Measurements from ENCODE around the gene PIGU.

Gene PIGU

DNA sequence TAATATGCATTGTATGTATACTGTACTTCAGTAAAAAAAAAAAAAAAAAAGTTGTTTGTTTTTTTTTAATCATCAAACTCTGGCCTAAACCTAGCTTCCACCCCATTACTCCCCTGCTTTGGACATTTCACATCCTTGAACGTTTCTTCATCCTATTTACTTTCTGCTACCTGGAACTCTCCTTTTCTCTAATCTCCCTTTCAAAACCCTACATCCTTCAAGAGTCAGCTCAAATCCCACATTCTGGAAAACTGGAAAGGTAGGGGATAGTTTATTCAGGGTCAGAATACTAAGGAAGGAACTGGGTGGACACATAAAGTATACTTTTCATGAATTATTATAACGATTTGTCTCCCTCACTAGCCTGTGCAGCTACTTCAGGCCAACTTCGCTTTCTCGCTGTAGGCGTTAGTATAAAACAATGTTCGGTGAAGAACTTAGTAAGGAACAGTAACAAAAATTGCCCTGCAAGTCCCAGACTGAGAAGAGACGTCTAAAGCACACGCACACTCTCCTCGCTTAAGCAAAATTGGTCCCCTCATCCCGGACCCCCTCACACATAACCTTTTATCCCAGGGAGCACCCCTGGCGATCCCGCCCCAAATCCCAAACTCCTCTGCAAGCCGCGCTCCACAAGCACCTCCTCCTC is 775 bp downstream of the PIGU start:
- H3K36me3 ChIP-seq (ENCODE audit: low read length): no peaks in the 10 kb centered on the region
- peak overlapping the region; percentile 31 for H2AFZ ChIP-seq (ENCODE audit: low read depth, low read length, severe bottlenecking)
- H3K4me2 ChIP-seq (ENCODE audit: low read depth, low read length, poor library complexity, severe bottlenecking): peak overlapping the region; percentile 96
- H3F3A ChIP-seq (ENCODE audit: insufficient read depth): peaks cover 14% of the 10 kb centered on the region; the same call in 1 of the 2 replicates
- no peaks in the 10 kb centered on the region for H3K27me3 ChIP-seq (ENCODE audit: low read length)
- no peaks in the 10 kb centered on the region for H4K20me1 ChIP-seq (ENCODE audit: low read depth, low read length)
- H3K79me2 ChIP-seq (ENCODE audit: insufficient read depth, low read length): peaks cover 25% of the 10 kb centered on the region; the same call in 1 of the 2 replicates
- peak overlapping the region; percentile 68 for H3K9ac ChIP-seq (ENCODE audit: low read length)
- no peaks in the 10 kb centered on the region for H3K9me2 ChIP-seq (replicated peaks; ENCODE audit: insufficient read depth, low read length)
- H3K27ac ChIP-seq (ENCODE audit: low read depth, low read length): peak overlapping the region; percentile 28
- no peak for TF ChIP-seq EZH2phosphoT487 (conservative IDR thresholded peaks at IDR 0.05; ENCODE audit: low read length)
- TF ChIP-seq, protein P1, sequence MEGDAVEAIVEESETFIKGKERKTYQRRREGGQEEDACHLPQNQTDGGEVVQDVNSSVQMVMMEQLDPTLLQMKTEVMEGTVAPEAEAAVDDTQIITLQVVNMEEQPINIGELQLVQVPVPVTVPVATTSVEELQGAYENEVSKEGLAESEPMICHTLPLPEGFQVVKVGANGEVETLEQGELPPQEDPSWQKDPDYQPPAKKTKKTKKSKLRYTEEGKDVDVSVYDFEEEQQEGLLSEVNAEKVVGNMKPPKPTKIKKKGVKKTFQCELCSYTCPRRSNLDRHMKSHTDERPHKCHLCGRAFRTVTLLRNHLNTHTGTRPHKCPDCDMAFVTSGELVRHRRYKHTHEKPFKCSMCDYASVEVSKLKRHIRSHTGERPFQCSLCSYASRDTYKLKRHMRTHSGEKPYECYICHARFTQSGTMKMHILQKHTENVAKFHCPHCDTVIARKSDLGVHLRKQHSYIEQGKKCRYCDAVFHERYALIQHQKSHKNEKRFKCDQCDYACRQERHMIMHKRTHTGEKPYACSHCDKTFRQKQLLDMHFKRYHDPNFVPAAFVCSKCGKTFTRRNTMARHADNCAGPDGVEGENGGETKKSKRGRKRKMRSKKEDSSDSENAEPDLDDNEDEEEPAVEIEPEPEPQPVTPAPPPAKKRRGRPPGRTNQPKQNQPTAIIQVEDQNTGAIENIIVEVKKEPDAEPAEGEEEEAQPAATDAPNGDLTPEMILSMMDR (IDR thresholded peaks at IDR 0.05; ENCODE audit: insufficient read depth, low read length, poor library complexity, severe bottlenecking): no peak
- H3K9me3 ChIP-seq (ENCODE audit: insufficient read depth, low read length): no peaks in the 10 kb centered on the region
- H3K4me3 ChIP-seq (ENCODE audit: insufficient read depth, low read length, poor library complexity, severe bottlenecking): peak overlapping the region; percentile 73

DNA sequence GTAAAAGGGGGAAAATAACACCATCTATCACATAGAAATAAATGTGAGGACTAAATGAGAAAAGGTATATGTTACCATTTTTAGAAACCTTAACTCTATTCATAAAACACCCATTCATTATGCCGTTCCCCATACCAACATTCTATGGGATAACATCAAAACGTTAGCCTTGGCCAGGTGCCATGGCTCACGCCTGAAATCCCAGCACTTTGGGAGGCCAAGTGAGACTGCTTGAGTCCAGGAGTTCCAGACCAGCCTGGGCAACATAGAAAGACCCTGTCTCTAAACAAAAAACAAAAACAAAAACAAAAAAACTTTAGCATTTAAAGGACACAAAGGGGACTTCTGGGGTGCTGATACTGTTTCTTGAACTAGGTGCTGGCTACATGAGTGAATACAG is 1.3 kb downstream of the PIGU start:
- no peaks in the 10 kb centered on the region for H3K9me2 ChIP-seq (replicated peaks; ENCODE audit: insufficient read depth, low read length)
- peaks cover 25% of the 10 kb centered on the region; the same call in 1 of the 2 replicates for H3K79me2 ChIP-seq (ENCODE audit: insufficient read depth, low read length)
- H3K27ac ChIP-seq (ENCODE audit: low read depth, low read length): no peak overlapping the region
- H3F3A ChIP-seq (ENCODE audit: insufficient read depth): peaks cover 14% of the 10 kb centered on the region; the same call in 1 of the 2 replicates
- H4K20me1 ChIP-seq (ENCODE audit: low read depth, low read length): no peaks in the 10 kb centered on the region
- H3K36me3 ChIP-seq (ENCODE audit: low read length): no peaks in the 10 kb centered on the region
- H3K27me3 ChIP-seq (ENCODE audit: low read length): no peaks in the 10 kb centered on the region
- H3K4me3 ChIP-seq (ENCODE audit: insufficient read depth, low read length, poor library complexity, severe bottlenecking): peak overlapping the region; percentile 73
- no peak overlapping the region for H2AFZ ChIP-seq (ENCODE audit: low read depth, low read length, severe bottlenecking)
- peak overlapping the region; percentile 96 for H3K4me2 ChIP-seq (ENCODE audit: low read depth, low read length, poor library complexity, severe bottlenecking)
- TF ChIP-seq, protein P1 (IDR thresholded peaks at IDR 0.05; ENCODE audit: insufficient read depth, low read length, poor library complexity, severe bottlenecking): no peak
- no peak for TF ChIP-seq EZH2phosphoT487 (conservative IDR thresholded peaks at IDR 0.05; ENCODE audit: low read length)
- peak overlapping the region; percentile 68 for H3K9ac ChIP-seq (ENCODE audit: low read length)
- H3K9me3 ChIP-seq (ENCODE audit: insufficient read depth, low read length): no peaks in the 10 kb centered on the region

DNA sequence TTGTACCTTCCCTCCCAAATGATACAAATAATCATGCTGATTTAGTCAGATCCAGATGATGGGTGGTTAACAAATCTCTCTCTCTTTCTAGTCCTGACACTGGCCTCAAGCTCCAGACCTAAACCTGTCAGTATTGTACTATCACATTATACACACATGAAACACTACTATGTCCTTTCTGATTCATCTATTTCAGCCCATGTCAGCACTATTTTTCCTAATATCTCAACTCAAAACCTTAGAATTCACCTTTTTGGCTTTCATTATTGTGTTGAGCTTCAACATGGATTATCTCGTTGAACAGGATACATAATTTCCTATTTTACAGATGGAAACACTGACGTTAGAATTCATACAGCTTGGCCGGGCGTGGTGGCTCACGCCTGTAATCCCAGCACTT is 3.5 kb downstream of the PIGU start:
- H3K4me2 ChIP-seq (ENCODE audit: low read depth, low read length, poor library complexity, severe bottlenecking): no peak overlapping the region
- H3K79me2 ChIP-seq (ENCODE audit: insufficient read depth, low read length): peaks cover 25% of the 10 kb centered on the region; the same call in 1 of the 2 replicates
- H3K4me3 ChIP-seq (ENCODE audit: insufficient read depth, low read length, poor library complexity, severe bottlenecking): no peak overlapping the region
- H3K36me3 ChIP-seq (ENCODE audit: low read length): no peaks in the 10 kb centered on the region
- H3K9me2 ChIP-seq (replicated peaks; ENCODE audit: insufficient read depth, low read length): no peaks in the 10 kb centered on the region
- no peak overlapping the region for H3K27ac ChIP-seq (ENCODE audit: low read depth, low read length)
- no peaks in the 10 kb centered on the region for H3K9me3 ChIP-seq (ENCODE audit: insufficient read depth, low read length)
- H2AFZ ChIP-seq (ENCODE audit: low read depth, low read length, severe bottlenecking): no peak overlapping the region
- no peaks in the 10 kb centered on the region for H4K20me1 ChIP-seq (ENCODE audit: low read depth, low read length)
- no peaks in the 10 kb centered on the region for H3K27me3 ChIP-seq (ENCODE audit: low read length)
- TF ChIP-seq, protein P1 (IDR thresholded peaks at IDR 0.05; ENCODE audit: insufficient read depth, low read length, poor library complexity, severe bottlenecking): no peak
- TF ChIP-seq EZH2phosphoT487 (conservative IDR thresholded peaks at IDR 0.05; ENCODE audit: low read length): no peak
- peaks cover 11% of the 10 kb centered on the region; the same call in 1 of the 2 replicates for H3F3A ChIP-seq (ENCODE audit: insufficient read depth)
- no peak overlapping the region for H3K9ac ChIP-seq (ENCODE audit: low read length)
